NCI-H82 treated with DMSO at 0.1 percent for 48 hours (cell line): ENCODE measurements around the gene ATP2B1.

Source experiments
- DNase-seq: peaks from one replicate; lab custom pipeline; 2025; ENCODE audit not compliant: unreplicated experiment; lab: John Stamatoyannopoulos, UW

The ATP2B1 gene

DNA sequence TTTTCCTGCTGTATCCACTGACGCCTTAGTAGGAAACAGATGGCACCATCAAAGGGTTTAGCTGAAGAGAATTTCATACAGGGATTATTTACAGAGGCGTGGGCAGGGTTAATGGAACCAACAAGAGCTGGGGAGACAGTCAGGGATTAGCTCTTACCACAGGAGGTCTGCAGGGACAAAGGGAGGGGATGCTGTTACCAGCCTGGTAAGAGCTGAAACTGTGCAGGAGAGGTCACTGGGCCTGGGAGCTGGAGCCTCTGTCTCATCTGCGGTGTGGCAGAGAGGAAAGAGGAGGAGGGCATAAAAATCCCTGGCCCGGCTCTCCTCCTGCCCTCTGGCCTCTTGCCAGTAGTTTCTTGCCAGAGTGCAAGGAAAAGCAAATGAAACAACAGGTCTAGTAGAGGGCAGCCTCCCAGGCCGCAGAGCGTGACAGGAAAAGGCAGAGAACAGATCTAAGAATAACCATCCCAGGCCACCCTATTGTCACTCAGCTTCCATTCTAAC lies 163.9 kb downstream of the ATP2B1 start:
- peak; percentile 95 for DNase-seq

DNA sequence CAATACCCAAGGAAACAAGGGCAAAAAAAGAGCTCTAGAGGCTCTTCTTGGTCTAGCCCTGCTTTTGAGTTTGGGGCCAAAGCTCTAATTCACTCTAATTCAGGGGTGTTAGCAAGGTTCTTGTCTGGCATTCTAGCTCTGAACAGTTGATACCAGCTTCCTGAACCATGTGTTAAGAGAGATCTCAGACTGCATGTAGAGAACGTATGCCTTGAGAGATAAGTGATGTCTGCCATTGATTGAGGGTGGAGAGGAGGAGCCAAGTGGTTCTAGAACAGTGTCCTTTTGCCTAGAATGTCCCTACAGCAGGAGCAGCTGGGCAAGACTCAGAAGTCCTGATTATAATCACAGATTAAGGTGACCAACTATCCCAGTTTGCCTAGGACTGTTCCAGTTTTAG lies 164.6 kb downstream of the ATP2B1 start:
- no peak for DNase-seq

DNA sequence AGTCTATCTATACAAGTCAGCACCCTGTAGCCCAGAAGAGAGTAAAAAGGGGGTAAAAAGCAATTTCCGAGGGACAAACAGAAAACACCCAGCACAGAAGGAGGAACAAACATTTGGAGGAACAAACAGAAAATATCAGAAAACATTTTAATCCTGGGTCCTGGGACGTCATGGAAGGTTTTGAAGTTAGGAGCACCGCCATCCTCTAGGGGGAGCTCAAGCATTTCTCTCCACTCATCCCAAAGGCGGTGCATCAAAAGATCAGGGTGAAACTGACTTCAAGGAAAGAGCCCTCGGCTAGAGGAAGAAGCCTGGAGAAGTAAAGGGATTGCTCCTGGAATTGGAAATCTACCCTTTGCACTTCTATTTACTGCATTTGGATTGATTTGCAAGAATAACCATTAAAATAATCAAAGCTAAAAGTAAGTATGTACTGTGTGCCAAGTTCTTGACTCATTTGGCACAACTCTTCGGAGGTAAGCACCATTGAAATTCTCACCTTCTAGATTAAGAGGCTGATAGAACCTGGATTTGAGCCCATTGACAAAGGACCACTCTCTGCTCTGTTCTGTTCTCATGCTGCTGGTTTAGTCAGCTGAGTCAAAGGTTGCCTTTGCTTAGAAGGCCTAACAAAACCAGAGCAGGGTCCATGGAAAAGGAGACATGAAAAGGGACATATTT lies 165.6 kb downstream of the ATP2B1 start:
- peak; percentile 81 for DNase-seq

GRCh38 chr12:89542236-89542635 lies 166.4 kb downstream of the ATP2B1 start:
- DNase-seq: no peak

GRCh38 chr12:89540586-89540985 lies 168.1 kb downstream of the ATP2B1 start:
- DNase-seq: peak; percentile 63

- peak; percentile 13 for DNase-seq
Observed at GRCh38 chr12:89539426-89540223, 169.0 kb downstream of the ATP2B1 start.

DNA sequence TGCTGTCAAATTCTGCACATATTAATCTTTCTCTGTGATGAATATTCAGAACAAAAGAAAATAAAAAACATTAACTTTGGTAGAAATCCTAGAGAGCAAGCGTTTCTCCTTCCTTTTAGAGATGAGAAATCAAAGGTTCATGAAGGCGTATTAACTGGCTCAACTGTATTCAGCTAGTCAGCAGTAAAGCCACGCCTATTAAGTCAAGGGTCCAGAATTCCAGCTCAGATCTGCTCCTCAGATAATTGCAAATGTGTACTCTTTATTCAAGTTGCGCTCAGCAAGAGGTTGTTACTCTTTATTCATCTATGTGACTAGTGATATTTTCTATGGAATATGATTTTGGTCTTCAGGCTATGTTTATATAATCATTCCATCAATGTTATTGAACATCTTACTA lies 169.7 kb downstream of the ATP2B1 start:
- no peak for DNase-seq
